Progenitor cell of endocrine pancreas (in vitro differentiated cells): ENCODE measurements around the gene ACMSD. TPM values are rescaled to one million over a fixed set of nuclear protein-coding genes. Genes with fewer than 3 reads are reported as not detected.

Source experiments
- DNase-seq: peaks from one replicate; pipeline ENCODE4 v3.0.0; 2021; ENCODE audit warnings: low spot score; ENCODE audit not compliant: unreplicated experiment
- H3K27ac Mint-ChIP-seq: 2 replicates; pipeline ENCODE4 v1.8.0; 2021; ENCODE audit warnings: mild to moderate bottlenecking, moderate library complexity, mixed read lengths
- H3K27me3 Mint-ChIP-seq: 2 replicates; pipeline ENCODE4 v1.8.0; 2021; ENCODE audit warnings: mixed read lengths
- H3K36me3 Mint-ChIP-seq: 2 replicates; pipeline ENCODE4 v1.8.0; 2022; ENCODE audit warnings: mixed read lengths; ENCODE audit not compliant: insufficient read depth
- H3K4me1 Mint-ChIP-seq: 2 replicates; pipeline ENCODE4 v1.8.0; 2021; ENCODE audit warnings: low read depth, mixed read lengths
- H3K4me3 Mint-ChIP-seq: 2 replicates; pipeline ENCODE4 v1.8.0; 2021; ENCODE audit warnings: low read depth, mild to moderate bottlenecking, moderate library complexity, mixed read lengths
- H3K9me3 Mint-ChIP-seq: 2 replicates; pipeline ENCODE4 v1.8.0; 2021; ENCODE audit warnings: low read depth, mixed read lengths
- total RNA-seq: library from RNA; stranded (reverse); gene quantifications from 2 replicates; pipeline ENCODE4 v1.2.1, GENCODE V29; 2021
- TF ChIP-seq, protein P1 (sequence below): fragments of 200-600 bp; sonication (generic); IDR thresholded peaks from one replicate; pipeline ENCODE4 v1.5.0; 2021; ENCODE audit warnings: antibody characterized with exemption, mild to moderate bottlenecking; ENCODE audit not compliant: unreplicated experiment

The ACMSD gene
- total RNA-seq, 1 donor from 2014 or later = not detected

DNA sequence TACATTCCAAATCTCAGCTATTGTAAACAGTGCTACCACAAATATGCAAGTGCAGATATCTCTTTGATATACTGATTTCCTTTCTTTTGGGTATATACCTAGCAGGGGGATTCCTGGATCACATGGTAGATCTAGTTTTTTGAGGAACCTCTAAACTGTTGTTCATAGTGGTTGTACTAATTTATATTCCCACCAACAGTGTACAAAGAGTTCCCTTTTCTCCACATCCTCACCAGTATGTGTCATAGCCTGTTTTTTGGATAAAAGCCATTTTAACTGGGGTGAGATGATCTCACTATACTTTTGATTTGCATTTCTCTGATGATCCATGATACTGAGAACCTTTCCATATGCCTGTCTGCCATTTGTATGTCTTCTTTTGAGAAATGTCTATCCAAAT, 73.9 kb downstream of the ACMSD start:
- Mint-ChIP-seq H3K4me3 (no peak overlapping the region), H3K27me3 (no peaks in the 10 kb centered on the region), H3K36me3 (peaks cover 5% of the 10 kb centered on the region), H3K27ac (no peak overlapping the region), H3K9me3 (peaks cover 26% of the 10 kb centered on the region), H3K4me1 (no peaks in the 10 kb centered on the region)
- no peak for DNase-seq
- TF ChIP-seq, protein P1, sequence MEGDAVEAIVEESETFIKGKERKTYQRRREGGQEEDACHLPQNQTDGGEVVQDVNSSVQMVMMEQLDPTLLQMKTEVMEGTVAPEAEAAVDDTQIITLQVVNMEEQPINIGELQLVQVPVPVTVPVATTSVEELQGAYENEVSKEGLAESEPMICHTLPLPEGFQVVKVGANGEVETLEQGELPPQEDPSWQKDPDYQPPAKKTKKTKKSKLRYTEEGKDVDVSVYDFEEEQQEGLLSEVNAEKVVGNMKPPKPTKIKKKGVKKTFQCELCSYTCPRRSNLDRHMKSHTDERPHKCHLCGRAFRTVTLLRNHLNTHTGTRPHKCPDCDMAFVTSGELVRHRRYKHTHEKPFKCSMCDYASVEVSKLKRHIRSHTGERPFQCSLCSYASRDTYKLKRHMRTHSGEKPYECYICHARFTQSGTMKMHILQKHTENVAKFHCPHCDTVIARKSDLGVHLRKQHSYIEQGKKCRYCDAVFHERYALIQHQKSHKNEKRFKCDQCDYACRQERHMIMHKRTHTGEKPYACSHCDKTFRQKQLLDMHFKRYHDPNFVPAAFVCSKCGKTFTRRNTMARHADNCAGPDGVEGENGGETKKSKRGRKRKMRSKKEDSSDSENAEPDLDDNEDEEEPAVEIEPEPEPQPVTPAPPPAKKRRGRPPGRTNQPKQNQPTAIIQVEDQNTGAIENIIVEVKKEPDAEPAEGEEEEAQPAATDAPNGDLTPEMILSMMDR = no peak

DNA sequence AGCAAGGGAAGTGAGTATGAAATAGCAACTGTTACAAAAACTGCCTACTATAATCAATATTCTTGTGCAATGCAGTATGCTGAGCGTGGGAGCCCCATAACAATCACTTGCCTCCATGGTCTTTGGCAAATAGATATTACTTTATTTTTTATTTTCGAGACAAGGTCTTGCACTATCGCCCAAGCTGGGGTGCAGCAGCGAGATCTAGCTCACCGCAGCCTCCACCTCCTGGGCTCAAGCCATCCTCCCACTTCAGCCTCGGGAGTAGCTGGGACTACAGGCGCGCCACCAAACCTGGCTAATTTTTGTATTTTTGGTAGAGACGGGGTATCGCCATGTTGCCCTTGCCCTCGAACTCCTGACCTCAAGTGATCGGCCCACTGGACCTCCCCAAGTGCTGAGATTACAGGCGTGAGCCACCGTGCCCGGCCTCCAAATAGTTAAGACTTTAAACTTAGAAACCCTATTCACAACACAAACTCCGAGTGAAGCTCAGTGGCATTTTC, 79.0 kb downstream of the ACMSD start:
- TF ChIP-seq, protein P1 = no peak
- DNase-seq = no peak

DNA sequence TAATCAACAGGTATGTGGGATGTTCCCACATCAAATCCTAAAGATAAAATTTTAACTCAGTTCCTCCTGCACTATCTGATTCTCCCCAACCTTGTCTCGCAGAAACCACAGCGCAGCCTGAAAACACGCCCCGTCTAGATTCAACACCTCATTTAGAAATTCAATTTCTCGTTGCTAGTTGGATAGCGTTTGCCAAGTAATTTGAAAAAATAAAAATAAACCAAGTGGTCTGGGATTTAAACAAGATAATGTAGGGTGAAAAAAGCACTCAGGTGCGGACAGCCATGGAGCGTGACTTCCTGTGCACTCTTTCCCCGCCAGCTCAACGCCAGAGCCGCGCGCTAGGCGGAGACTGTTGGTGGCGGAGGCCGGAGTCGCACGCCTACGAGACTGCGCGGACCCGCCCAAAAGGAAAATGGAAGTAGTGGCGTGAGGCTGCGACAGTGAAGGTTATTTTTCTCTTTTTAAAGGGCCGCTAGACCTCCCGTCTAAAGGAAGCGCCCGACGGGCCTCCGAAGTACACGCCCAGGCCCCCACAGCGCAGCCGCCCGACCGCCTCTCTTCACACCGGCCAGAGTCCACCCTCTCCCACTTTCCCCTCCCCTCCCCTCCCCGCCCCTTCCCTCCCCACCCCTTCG, 79.6 kb downstream of the ACMSD start:
- DNase-seq = peak; percentile 66
- TF ChIP-seq, protein P1 = peak; percentile 41

More for the DNA sequence above, 79.0 kb downstream of the ACMSD start:
- peak overlapping the region; percentile 100 for H3K27ac Mint-ChIP-seq
- no peaks in the 10 kb centered on the region for H3K27me3 Mint-ChIP-seq
- H3K9me3 Mint-ChIP-seq = peaks cover 17% of the 10 kb centered on the region
- peaks cover 14% of the 10 kb centered on the region for H3K4me1 Mint-ChIP-seq
- H3K4me3 Mint-ChIP-seq = peak overlapping the region; percentile 99
- peaks cover 7% of the 10 kb centered on the region for H3K36me3 Mint-ChIP-seq

DNA sequence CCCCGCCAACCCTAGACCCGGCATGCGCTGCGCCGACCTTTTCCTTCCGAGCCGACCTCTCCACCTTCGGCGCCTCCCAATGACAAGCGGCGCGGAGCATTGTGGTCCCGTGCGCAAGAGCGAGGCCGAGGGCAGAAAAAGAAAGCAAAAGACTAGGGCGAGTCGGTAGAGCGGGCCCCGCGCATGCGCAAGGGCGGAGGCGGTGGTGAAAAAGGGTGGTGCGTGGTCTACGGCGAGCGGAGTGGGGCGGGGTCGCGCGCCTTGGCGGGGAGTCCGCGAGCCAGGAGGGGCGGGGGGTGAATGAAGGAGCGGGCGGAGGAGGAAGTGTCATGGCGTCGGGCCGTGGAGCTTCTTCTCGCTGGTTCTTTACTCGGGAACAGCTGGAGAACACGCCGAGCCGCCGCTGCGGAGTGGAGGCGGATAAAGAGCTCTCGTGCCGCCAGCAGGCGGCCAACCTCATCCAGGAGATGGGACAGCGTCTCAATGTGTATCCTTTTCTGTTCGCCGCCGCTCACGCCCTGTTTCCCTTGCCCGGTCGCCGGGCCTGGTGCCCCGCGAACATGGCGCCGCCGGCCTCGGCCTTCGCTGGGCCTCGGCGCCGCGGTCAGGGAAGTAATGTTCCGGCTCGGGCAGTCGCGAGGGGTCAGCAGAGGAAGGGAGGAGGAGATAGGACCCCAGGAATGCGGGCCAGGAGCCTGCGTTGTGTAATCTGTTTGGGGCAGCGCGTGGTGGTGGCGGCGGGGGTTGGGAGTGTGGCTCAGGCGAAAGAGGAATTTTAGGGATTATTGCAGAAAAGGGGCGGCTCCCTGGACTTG, 80.3 kb downstream of the ACMSD start, which contains the start of gene CCNT2:
TSS of gene CCNT2 (plus strand) at position 297 of the 815 bp plus-strand sequence. CDS start at position 330, 33 bp downstream.
- Mint-ChIP-seq H3K27ac (peak within 1 kb of the TSS; percentile 100), H3K36me3 (peaks cover 5% of the 10 kb centered on the region), H3K9me3 (peaks cover 9% of the 10 kb centered on the region), H3K27me3 (no peaks in the 10 kb centered on the region), H3K4me3 (peak within 1 kb of the TSS; percentile 99), H3K4me1 (peaks cover 14% of the 10 kb centered on the region)
- peak; percentile 99 for DNase-seq
- TF ChIP-seq, protein P1 = no peak

More for the DNA sequence above, 79.6 kb downstream of the ACMSD start:
- Mint-ChIP-seq H3K9me3 (peaks cover 17% of the 10 kb centered on the region), H3K27ac (peak overlapping the region; percentile 100), H3K27me3 (no peaks in the 10 kb centered on the region), H3K4me3 (peak overlapping the region; percentile 99), H3K4me1 (peaks cover 14% of the 10 kb centered on the region), H3K36me3 (peaks cover 7% of the 10 kb centered on the region)
